HG03060 (cell line): ENCODE measurements around the gene B3GNT5.
"Not testable (repeated sequence)": the region's sequence is repeated elsewhere in the genome, so short reads cannot be mapped to it uniquely, and the experiment has no call there.

Source experiments
- ATAC-seq: cut with Tn5 transposase; IDR thresholded peaks from one replicate; pipeline ENCODE4 v1.9.1; 2021; ENCODE audit warnings: low read depth, moderate number of reproducible peaks; ENCODE audit not compliant: unreplicated experiment

The B3GNT5 gene

DNA sequence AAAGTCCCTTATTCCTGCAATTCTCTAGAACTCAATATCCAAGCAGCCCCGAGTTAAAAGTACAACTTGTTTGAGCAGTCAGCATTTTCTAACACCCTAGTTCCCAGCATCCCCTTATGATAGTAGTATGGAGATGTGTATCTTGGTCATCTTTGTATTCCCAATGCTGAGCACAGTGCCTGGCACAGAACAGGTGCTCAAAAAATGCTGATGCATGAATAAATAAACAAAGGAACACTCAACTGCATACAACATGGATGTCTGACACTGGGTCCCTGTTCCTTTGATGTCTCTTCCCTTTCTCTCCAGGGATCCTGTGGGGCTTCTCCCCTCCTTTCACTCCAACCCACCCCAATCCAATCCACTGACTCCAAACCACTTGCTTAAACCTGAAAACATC lies 23.9 kb upstream of the B3GNT5 start:
- ATAC-seq = no peak

DNA sequence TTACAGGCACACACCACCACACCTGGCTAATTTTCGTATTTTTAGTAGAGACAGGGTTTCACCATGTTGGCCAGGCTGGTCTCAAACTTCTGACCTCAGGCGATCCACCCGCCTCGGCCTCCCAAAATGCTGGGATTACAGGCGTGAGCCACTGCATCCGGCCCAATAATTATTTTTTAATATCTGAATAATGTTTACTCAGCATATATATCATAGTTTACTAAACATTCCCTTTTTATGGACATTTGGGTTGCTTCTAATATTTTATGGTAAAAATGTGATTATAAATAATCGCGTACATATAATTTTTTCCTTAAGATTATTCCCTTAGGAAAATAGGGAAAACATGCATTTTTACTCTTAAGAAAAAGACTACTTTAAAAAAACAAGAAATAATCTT lies 22.8 kb upstream of the B3GNT5 start:
- not testable (repeated sequence) for ATAC-seq

DNA sequence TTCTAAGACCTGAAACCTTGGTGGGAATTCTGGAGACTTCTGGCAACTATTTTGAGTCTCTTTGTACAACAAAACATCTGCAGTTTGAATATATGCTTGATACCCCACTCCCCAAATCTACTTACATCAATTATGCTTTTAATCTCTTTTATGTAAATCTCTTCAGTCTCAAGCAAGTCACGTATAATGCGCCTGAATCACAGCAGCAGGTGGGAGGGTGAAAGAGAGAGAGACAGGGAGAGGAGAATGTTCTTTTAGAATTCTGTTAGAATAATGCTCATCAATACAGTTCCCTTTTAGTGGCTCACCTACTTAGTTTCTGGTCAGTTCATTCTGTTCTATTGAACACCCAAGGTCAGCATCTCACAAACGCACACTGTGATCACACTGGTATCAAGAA lies 22.2 kb upstream of the B3GNT5 start:
- ATAC-seq = no peak

DNA sequence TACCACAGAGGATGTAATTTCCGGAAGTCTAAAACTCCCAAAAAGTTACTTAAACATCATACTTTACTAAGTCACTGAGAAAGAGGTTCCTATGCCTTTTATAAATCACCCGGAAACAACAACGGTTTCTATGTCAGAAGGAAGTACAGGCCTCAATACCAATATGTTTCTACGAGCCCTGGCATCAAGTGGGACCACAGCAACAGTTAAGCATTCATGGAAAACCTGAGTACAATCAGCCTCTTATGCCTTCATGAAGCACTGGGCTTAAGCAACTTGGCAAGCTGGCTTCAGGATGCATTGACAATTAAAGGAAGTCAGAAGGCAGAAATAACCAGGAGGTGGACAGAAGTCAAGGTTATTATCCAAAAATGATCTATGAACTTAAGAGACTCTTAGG lies 19.1 kb upstream of the B3GNT5 start:
- ATAC-seq = no peak

DNA sequence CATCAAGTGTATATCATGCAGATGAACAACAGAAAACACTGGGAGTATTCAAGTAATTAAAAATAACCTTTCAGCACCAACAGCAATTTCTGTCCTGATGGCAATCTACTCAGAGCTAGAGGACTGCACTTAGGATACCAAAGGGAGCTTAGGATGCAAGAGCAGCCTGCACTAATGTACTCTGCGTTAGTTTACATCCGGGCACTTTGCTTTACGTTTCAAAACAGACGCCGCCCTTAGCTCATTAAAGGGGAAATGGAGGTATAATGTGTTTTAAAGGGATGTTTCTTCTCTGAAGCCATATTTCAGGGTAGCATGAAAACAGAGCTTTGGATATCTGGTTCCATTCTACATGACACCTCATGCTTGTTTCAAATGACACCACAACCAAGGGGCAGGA lies 14.0 kb upstream of the B3GNT5 start:
- no peak for ATAC-seq

DNA sequence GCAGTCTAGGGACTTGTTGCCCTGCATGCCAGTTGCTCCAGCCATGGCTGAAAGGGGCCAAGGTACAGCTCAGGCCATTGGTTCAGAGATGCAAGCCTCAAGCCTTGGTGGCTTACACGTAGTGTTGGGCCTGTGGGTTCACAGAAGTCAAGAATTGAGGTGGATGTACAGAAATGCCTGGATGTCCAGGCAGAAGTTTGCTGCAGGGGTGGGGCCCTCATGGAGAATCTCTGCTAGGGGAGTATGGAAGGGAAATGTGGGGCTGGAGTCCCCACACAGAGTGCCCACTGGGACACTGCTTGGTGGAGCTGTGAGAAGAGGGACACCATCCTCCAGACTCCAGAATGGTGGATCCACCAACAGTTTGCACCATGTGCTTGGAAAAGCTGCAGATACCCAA lies 10.6 kb upstream of the B3GNT5 start:
- ATAC-seq = no peak

DNA sequence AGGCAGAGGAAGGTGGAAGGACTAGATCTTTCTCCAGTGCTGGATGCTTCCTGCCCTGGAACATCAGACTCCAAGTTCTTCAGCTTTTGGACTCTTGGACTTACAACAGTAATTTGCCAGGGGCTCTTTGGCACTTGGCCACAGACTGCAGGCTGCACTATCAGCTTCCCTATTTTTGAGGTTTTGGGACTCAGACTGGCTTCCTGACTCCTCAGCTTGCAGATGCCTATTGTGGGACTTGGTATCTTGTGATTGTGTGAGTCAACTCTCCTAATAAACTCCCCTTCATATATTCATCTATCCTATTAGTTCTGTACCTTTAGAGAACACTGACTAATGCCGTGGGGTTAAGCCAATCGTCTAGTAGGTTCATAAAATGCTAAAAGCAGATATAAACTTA lies 8.8 kb upstream of the B3GNT5 start:
- ATAC-seq = no peak

DNA sequence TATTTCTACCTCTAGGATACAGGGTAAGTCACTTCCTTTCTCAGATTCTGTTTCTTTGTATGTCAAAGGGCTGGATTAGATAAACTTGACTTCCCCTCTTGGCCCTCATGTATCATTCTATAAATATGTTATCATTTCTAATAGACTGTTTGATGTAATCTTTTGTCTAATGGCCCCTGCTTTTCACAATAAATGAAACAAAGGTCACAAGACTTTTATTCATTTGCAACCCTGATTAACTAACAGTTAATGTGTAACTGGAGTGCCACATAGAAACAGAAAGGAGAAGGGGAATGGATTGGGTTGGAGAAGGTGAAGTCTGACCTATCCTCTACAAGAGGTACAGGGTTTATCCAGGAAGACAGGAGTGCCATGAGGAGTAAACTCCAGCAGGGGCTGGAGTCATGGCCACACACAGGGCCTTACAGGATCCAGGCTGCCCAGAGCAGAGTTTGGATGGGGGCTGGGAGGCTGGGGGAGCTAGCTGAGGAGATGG lies 8.0 kb upstream of the B3GNT5 start:
- no peak for ATAC-seq

DNA sequence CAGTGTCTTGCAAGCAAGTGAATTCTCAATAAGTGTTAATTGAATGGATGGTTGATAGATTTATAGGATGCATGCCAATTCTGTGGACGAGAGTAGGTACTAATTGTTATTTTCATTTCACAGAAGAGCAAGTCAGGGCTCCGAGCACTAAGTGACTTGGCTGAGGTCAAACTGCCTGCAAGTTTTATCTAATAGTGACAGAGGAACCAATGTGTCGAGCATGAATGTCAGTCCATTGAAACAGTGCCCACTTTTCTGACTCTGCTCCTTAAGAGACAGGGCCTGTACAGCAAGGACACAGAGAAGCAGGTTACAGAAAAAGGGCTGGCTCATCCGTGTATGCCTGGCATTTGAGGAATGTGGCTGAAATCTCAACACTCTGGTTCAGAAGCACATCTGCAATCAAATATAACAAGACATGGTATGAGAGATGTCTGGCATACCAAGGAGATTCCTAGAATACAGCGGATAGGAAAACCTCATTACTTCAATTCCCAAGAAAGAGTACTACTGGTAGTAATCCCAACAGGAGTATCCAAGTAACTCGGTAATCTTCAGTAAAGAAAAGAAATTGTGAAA lies 6.0 kb upstream of the B3GNT5 start:
- no peak for ATAC-seq

DNA sequence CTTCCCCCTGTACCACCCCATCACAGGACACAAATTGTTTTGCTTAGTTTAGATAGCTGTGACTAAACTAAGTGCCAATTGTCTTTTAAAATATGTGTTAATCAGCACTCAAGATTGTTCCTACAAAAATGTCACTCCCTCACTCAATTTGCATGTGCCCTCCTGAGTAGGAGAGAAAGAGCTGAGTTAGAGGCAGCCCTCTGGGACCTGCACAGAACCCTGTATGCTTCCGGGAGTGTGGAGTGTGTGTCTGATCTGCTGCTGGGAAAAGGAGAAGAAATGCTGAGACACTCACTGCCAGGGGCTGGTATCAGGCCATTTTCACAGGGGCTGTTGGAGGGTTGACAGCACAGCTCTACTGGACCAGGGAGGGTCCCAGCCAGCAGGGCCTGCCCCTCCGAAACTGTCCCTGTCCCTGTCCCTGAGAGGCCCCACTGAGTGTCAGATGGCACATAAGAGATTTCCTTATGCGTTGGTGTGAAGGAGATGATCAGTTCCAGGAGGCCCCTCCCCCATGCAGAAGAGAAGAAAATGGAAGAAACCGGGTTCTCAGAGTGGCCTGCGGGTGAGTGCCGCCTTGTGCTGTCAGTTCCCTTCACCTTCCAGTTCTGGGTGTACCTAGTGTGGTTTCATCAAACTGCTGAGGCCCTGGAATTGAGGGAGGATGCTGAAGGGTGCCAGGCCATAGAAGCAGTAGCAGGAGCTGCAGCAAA lies 3.9 kb upstream of the B3GNT5 start:
- ATAC-seq = no peak

DNA sequence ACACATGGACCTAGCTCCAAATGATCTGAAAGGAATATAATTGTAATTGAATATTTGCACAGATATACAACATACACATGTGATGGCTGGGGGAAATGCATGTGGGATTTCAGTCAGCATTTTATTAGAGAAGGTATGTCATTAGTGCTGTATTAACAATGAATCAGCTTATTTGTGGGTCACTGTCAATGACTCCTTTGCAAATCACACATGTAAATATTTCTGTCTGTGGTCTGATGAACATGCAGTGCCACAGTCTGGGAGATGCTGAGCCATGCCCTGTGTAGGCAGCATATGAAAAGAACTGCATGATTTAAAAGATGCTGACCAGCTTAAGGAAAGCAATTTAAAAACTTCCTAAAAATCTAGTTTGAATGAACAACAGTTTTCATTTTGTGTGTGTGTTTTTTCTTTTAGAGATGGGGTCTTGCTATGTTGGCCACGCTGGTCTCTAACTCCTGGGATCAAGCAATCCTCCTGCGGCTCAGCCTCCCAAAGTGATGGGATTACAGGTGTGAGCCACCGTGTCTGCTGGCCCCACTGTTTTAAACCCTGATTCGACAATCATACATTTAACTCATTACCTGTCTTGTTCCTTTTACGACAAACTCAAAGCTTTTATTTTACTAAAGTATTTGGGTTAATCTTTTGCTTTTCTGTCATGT lies 803 bp upstream of the B3GNT5 start:
- no peak for ATAC-seq

DNA sequence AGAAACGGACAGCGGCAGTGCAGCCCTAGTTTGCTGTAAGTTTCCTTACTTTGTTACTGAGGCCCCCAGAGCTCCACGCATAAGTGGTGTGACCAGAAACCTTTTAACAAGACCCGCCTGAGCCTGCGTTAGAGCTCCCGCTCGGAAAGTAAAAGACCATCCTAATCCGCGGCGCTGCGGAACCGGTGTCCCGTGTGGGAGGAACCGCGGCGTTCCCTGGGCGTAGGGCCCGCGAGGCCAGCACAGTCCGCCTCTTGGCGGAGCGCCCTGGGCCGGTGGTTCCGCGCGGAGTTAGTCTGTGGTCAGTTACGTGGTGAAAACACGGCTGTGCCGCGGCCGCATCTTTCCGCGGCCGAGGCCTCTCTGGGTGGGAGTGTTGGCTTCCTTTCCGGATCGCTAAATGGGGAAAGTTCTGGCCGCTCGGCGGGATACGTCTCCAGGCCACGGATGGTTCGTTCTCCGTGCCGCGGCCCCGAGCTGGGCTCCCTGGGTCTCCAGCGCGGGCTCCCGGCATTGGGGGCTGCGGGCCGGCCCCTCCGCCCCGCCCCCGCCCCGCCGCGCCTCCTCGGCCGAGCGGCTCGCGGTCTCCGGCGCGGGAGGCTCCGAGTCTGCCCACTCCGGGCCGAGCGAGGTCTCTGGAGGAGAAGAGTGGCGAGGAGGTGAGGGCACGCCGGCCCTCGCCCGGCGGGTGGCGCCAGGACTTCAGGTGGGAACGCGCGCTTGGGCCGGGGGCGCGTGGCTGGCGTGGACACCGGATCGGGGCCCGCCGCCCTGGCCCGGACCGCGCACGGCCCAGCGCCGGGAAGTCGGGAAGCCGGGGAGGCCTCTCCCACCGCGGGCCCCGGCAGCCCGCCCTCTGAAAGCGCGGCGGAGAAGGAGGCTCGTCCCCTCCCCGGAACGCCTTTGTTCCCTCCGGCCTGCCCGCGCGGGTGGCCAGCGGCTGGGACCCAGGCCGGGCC lies 754 bp downstream of the B3GNT5 start:
- no peak for ATAC-seq

DNA sequence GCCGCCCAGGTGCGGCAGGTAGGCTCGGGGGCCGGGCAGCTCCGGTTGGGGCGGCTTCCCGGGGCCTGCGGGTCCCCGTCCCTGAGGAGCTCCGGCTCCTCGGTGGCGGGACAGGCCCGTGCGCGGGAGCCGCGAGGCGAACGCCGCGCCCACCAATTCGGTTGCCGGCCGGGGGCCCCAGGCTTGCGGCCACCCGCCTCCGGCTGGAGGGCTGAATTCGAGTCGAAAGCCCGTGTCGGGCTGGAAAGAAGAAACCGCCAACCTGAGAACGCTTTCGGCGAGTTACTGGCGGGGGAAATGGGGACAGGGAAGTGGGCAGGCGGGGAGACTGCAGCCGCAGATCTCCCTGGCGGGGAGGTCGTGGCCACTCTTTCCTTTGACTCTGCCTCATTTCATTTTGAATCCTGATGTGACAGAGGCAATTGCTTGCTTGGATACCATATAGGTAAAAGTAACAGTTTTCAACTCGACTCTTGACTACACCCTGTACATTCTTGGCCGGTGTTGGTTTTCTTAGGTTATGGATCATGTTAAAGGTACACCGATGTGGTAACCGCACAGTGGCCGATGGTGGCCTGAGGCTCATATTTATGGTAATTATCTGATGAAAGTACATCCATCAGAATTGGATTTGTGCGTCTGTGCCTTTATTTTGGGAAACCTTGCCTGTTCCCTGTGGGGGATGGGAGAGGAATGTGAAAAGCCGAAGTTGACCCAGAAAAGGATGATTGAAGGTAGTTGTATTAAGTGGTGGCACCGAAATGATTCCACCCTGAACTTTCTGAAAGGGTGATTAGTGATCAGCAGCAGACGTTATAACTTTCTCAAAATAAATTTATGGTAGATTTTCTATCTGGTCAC lies 1.7 kb downstream of the B3GNT5 start:
- ATAC-seq = no peak

DNA sequence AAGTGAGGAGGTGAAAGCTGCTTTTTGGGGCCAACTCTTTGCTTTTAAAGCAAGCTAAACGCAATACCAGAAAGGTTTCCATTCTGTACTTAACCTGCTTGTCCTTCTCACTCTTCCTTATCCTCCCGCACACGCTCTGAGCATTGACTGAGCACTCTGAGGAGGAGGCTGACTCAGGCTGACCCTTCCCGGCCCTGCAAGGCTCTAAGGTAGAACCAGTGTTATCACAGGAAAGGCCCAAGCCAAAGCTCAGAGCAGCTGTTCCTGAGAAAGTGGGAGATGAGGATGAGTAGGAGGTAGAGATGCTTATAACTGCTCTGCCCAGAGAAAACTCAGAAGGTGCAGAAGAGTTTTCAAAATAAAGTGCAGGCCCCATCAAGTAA lies 2.3 kb downstream of the B3GNT5 start:
- ATAC-seq = no peak

DNA sequence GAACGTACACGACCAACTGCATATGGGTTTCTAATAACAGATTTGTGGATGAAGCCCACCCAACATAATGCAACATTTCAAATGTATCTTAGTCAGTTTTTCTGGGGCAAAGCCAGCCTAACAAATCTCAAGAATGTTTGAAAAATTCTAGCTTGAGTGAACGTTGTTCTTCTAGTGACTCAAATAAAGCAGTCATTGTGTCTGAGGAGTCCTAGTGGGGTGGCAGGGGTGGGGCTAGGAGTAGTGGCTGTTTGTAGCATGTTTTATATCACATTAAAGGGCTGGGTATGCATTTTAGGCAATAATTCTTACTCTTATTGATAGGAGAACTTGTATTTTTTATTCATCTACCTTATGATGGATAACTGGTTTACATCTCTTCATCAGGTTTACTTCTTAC lies 6.0 kb downstream of the B3GNT5 start:
- ATAC-seq = no peak

DNA sequence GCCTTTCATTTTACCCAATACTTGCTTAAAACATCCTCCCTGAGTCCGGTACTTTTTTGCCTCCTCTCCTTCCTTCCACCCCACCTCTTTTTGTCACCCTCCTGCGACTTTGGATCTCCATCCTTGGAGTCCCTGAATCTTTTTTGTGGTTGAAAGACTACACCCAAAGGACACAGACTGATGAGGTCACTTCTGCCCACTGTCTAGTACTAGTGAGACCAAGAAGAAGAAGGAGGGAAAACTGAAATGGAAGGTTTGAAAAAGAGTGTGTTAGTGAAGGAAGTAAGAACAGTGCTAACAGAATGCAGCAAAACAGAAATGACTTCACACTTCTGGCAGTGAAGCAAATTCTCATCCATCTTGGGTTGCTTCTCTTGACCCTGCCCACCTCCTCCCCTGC lies 6.6 kb downstream of the B3GNT5 start:
- ATAC-seq = no peak

DNA sequence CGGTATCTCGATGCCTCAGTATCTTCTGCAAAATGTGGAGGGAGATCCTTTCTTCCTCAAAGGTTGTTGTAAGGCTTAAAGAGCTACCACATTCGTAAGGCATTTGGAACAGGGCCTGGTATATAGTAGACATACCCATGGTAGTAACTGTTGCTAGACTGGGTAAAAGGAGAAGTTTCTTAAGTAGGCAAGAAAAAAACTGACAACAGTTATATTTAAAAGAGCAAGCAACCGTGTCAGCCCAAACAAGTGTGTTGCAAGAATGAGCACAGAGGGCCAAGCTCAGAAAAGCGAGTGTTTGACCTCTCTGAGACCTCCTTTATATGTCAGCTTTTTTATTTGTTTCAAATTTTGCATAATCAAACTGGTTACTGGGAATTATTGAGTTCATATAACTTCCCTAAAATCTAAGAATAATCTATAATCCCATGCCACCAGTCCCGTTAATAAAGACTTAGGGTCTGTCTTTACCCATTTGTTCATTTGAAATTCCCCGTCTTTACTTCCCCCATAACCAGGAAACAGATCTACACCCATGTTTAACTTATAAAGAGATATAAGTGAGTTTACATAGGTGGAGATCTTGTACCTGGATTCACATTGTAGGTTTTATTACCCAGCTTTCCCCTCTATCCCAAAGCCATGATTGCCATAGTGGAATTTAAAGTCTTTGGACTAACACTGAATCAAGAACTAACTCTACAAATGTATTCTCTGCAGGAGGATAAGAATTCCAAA lies 7.3 kb downstream of the B3GNT5 start:
- ATAC-seq = no peak

DNA sequence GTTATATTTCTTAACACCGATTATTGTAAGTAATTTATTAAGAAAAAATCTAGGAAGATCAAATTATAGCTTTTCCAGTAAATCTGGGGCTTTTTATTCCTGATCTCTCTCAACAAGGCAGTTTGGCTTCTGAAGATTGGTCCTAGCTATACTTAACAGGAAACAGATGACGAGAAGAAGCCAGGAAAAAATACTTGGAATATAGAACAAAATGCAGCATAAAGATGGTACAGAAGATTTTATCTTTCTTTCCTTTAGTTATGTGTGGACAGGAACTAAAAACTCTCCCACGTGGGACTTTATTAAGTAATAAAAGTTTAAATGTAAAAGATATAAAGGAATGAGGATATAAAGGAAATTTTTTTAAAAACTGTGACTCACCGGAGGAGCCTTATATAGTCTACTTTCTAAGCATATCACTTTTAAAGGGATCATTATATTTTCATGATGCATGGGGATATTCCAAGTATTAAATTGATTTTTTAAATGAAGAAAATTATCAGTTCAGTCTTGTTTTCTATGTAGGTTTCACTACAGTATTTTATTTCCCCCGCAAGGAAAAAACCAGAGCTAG lies 8.2 kb downstream of the B3GNT5 start:
- ATAC-seq = no peak

DNA sequence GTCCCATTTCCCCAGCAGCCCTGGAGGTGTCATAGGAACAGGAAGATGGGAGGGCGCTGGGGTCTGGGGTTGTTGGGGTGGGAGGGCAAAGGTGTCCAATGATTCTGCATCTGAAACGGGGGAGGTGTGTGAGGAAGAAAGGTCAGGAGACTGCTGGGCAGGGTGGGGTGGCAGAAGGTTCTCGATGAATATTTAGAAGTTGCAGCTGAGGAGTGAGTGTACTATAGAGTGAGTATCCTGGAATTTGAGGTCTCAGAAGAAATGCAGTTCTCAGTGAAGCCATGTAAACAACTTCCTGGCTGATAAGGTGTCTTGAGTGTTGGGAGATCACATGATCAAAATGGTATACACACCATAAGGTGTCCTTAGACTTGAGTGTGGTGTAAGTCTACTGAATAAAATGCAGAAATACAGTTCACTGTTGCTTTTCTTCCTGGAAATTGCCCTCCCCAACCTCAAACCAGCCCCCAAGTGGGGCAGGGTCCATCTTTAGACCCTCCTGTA lies 9.9 kb downstream of the B3GNT5 start:
- ATAC-seq = no peak
